Astrocyte (in vitro differentiated cells and primary cell): Measurements from ENCODE around the gene LYZL4. TPM values are rescaled to one million over a fixed set of nuclear protein-coding genes. Genes with fewer than 3 reads are reported as not detected.

ENCODE experiments used
- DNase-seq: peaks from one replicate; pipeline ENCODE4 v3.0.0-alpha.2; 2010; ENCODE audit warnings: low read depth
- FAIRE-seq: peaks from 2 replicates; lab custom pipeline; 2011; peaks lifted over from hg19 to GRCh38; lab: Jason Lieb, UNC
- H2AFZ ChIP-seq: 2 replicates; pipeline ENCODE4 v1.6.0; 2012; ENCODE audit warnings: low read depth, low read length, inconsistent platforms
- H3K27ac ChIP-seq: 2 replicates; pipeline ENCODE4 v1.5.1; 2011; ENCODE audit warnings: low read depth, low read length, inconsistent platforms
- H3K27me3 ChIP-seq: 2 replicates; pipeline ENCODE4 v1.6.0; 2011; ENCODE audit warnings: low read length, inconsistent platforms; ENCODE audit not compliant: insufficient read depth
- H3K36me3 ChIP-seq: 2 replicates; pipeline ENCODE4 v1.5.1; 2011; ENCODE audit warnings: low read length, inconsistent platforms; ENCODE audit not compliant: insufficient read depth
- H3K4me1 ChIP-seq: 2 replicates; pipeline ENCODE4 v1.5.1; 2011; ENCODE audit warnings: low read length, inconsistent platforms; ENCODE audit not compliant: insufficient read depth
- H3K4me2 ChIP-seq: 2 replicates; pipeline ENCODE4 v1.6.0; 2012; ENCODE audit warnings: low read length, inconsistent platforms
- H3K4me3 ChIP-seq: 2 replicates; pipeline ENCODE4 v1.5.1; 2011; ENCODE audit warnings: low read depth, mild to moderate bottlenecking, low read length, inconsistent platforms; ENCODE audit not compliant: insufficient read depth
- H3K79me2 ChIP-seq: 2 replicates; pipeline ENCODE4 v1.6.0; 2012; ENCODE audit warnings: mild to moderate bottlenecking, low read length, inconsistent platforms; ENCODE audit not compliant: insufficient read depth
- H3K9ac ChIP-seq: 2 replicates; pipeline ENCODE4 v1.6.0; 2012; ENCODE audit warnings: mild to moderate bottlenecking, low read length, inconsistent platforms
- H3K9me3 ChIP-seq: 2 replicates; pipeline ENCODE4 v1.5.1; 2012; ENCODE audit warnings: low read depth, mild to moderate bottlenecking, low read length, inconsistent platforms; ENCODE audit not compliant: insufficient read depth
- H4K20me1 ChIP-seq: 2 replicates; pipeline ENCODE4 v1.6.0; 2012; ENCODE audit warnings: low read length, inconsistent platforms; ENCODE audit not compliant: insufficient read depth
- H3K27ac Mint-ChIP-seq: one replicate; pipeline ENCODE4 v1.8.0; 2021; ENCODE audit warnings: mild to moderate bottlenecking, mixed read lengths; ENCODE audit not compliant: unreplicated experiment
- H3K27me3 Mint-ChIP-seq: one replicate; pipeline ENCODE4 v1.8.0; 2021; ENCODE audit warnings: low read depth, mixed read lengths; ENCODE audit not compliant: unreplicated experiment
- H3K36me3 Mint-ChIP-seq: one replicate; pipeline ENCODE4 v1.8.0; 2021; ENCODE audit warnings: low read depth, mixed read lengths; ENCODE audit not compliant: unreplicated experiment
- H3K4me1 Mint-ChIP-seq: one replicate; pipeline ENCODE4 v1.8.0; 2021; ENCODE audit warnings: low read depth, mixed read lengths; ENCODE audit not compliant: unreplicated experiment
- H3K4me3 Mint-ChIP-seq: one replicate; pipeline ENCODE4 v1.8.0; 2021; ENCODE audit warnings: mild to moderate bottlenecking, moderate library complexity, mixed read lengths; ENCODE audit not compliant: unreplicated experiment
- H3K9me3 Mint-ChIP-seq: one replicate; pipeline ENCODE4 v1.8.0; 2021; ENCODE audit warnings: mild to moderate bottlenecking, mixed read lengths; ENCODE audit not compliant: unreplicated experiment
- CTCF ChIP-seq: IDR thresholded peaks from 2 replicates; pipeline ENCODE4 v1.5.1; 2011; ENCODE audit warnings: low read depth, mild to moderate bottlenecking, inconsistent platforms, low read length, moderate library complexity; ENCODE audit not compliant: insufficient read depth
- EZH2 ChIP-seq: IDR thresholded peaks from 2 replicates; pipeline ENCODE4 v1.6.1; 2012; ENCODE audit warnings: mild to moderate bottlenecking, low read length, inconsistent platforms; ENCODE audit not compliant: insufficient read depth
- total RNA-seq: library from RNA; stranded (reverse); gene quantifications from 2 replicates; pipeline ENCODE4 v1.2.1, GENCODE V29; 2021

The LYZL4 gene
- total RNA-seq, 1 donor from 2014 or later = not detected

- H3K27me3 ChIP-seq = peaks cover 4% of the 10 kb centered on the region
- no peak for FAIRE-seq
- no peak overlapping the region for H3K27ac Mint-ChIP-seq
- H2AFZ ChIP-seq = no peak overlapping the region
- peaks cover 4% of the 10 kb centered on the region for H3K27me3 Mint-ChIP-seq
- TF ChIP-seq EZH2 (no peak), CTCF (no peak)
- no peak overlapping the region for H3K4me3 Mint-ChIP-seq
- no peak overlapping the region for H3K4me2 ChIP-seq
- H3K36me3 Mint-ChIP-seq = no peaks in the 10 kb centered on the region
- no peaks in the 10 kb centered on the region for H4K20me1 ChIP-seq
- H3K9me3 ChIP-seq = no peaks in the 10 kb centered on the region
- no peaks in the 10 kb centered on the region for H3K4me1 ChIP-seq
- no peak for DNase-seq
- H3K9me3 Mint-ChIP-seq = no peaks in the 10 kb centered on the region
- no peaks in the 10 kb centered on the region for H3K4me1 Mint-ChIP-seq
- no peaks in the 10 kb centered on the region for H3K36me3 ChIP-seq
- H3K4me3 ChIP-seq = no peak overlapping the region
- H3K9ac ChIP-seq = no peak overlapping the region
- H3K79me2 ChIP-seq = no peaks in the 10 kb centered on the region
- no peak overlapping the region for H3K27ac ChIP-seq
Measured at GRCh38 chr3:42398080-42398479, 12.3 kb downstream of the LYZL4 start.

GRCh38 chr3:42397644-42398043, 12.8 kb downstream of the LYZL4 start:
- Histone ChIP-seq H3K27me3 (peaks cover 4% of the 10 kb centered on the region), H3K4me2 (no peak overlapping the region), H3K79me2 (no peaks in the 10 kb centered on the region), H3K4me1 (no peaks in the 10 kb centered on the region), H4K20me1 (no peaks in the 10 kb centered on the region), H3K4me3 (no peak overlapping the region), H3K27ac (no peak overlapping the region), H3K9ac (no peak overlapping the region), H2AFZ (no peak overlapping the region), H3K9me3 (no peaks in the 10 kb centered on the region), H3K36me3 (no peaks in the 10 kb centered on the region)
- Mint-ChIP-seq H3K4me1 (no peaks in the 10 kb centered on the region), H3K27ac (no peak overlapping the region), H3K27me3 (peaks cover 8% of the 10 kb centered on the region), H3K36me3 (no peaks in the 10 kb centered on the region), H3K9me3 (no peaks in the 10 kb centered on the region), H3K4me3 (no peak overlapping the region)
- DNase-seq (no peak), FAIRE-seq (no peak)
- no peak for TF ChIP-seq EZH2
- no peak for TF ChIP-seq CTCF

GRCh38 chr3:42394579-42395288, 15.7 kb downstream of the LYZL4 start:
- Mint-ChIP-seq H3K4me3 (no peak overlapping the region), H3K36me3 (no peaks in the 10 kb centered on the region), H3K4me1 (no peaks in the 10 kb centered on the region), H3K27me3 (peaks cover 12% of the 10 kb centered on the region), H3K27ac (no peak overlapping the region), H3K9me3 (no peaks in the 10 kb centered on the region)
- no peak overlapping the region for H3K4me2 ChIP-seq
- H3K4me1 ChIP-seq = no peaks in the 10 kb centered on the region
- peaks cover 4% of the 10 kb centered on the region for H3K27me3 ChIP-seq
- H3K36me3 ChIP-seq = no peaks in the 10 kb centered on the region
- H3K4me3 ChIP-seq = no peak overlapping the region
- DNase-seq (no peak), FAIRE-seq (no peak)
- H3K79me2 ChIP-seq = no peaks in the 10 kb centered on the region
- no peaks in the 10 kb centered on the region for H3K9me3 ChIP-seq
- H4K20me1 ChIP-seq = no peaks in the 10 kb centered on the region
- no peak for TF ChIP-seq CTCF
- TF ChIP-seq EZH2 = no peak
- H2AFZ ChIP-seq = no peak overlapping the region
- H3K27ac ChIP-seq = no peak overlapping the region
- no peak overlapping the region for H3K9ac ChIP-seq
